Thymus (tissue), 11 donors: Measurements from ENCODE around the gene STPG2. TPM values are rescaled to one million over a fixed set of nuclear protein-coding genes. Genes with fewer than 3 reads are reported as not detected.

Source experiments
- DNase-seq, 9 donors: peaks; one replicate each; pipeline ENCODE4 v3.0.0-alpha.2; 2013; ENCODE audit warnings: low spot score in 9 of 9, low read depth in 6 of 9, missing footprints in 1 of 9
- H3K27ac ChIP-seq, 2 donors: one replicate each; pipeline ENCODE4 v1.5.1; 2013; ENCODE audit warnings: control low read depth in 1 of 2, low read depth in 1 of 2, low read length in 1 of 2, mild to moderate bottlenecking in 1 of 2, moderate library complexity in 1 of 2
- H3K27me3 ChIP-seq, 2 donors: one replicate each; pipeline ENCODE4 v1.5.1; 2013; ENCODE audit warnings: low read length in 1 of 2; ENCODE audit not compliant: control insufficient read depth in 2 of 2, insufficient read depth in 1 of 2
- H3K36me3 ChIP-seq, 2 donors: one replicate each; pipeline ENCODE4 v1.5.1; 2013; ENCODE audit warnings: low read length in 1 of 2, mild to moderate bottlenecking in 1 of 2, moderate library complexity in 1 of 2; ENCODE audit not compliant: control insufficient read depth in 2 of 2, insufficient read depth in 2 of 2
- H3K4me1 ChIP-seq, 2 donors: one replicate each; pipeline ENCODE4 v1.5.1; 2013; ENCODE audit warnings: low read length in 2 of 2; ENCODE audit not compliant: control insufficient read depth in 2 of 2, insufficient read depth in 2 of 2
- H3K4me3 ChIP-seq, 2 donors: one replicate each; pipeline ENCODE4 v1.5.1; 2013; ENCODE audit warnings: low read length in 2 of 2, control low read depth in 1 of 2, mild to moderate bottlenecking in 1 of 2
- H3K9me3 ChIP-seq, 2 donors: one replicate each; pipeline ENCODE4 v1.5.1; 2013; ENCODE audit warnings: low read length in 1 of 2, mild to moderate bottlenecking in 1 of 2; ENCODE audit not compliant: control insufficient read depth in 2 of 2, insufficient read depth in 1 of 2
- WGBS: extraction: QIAGEN DNeasy Blood & Tissue Kit; methylation state at CpG from one replicate; pipeline ENCODE4 v1.1.7; 2013; 5-methylcytosine and 5-hydroxymethylcytosine counted together
- polyA plus RNA-seq: library from polyadenylated mRNA; stranded (reverse); fragments of 200-250 nt; gene quantifications from one replicate; pipeline ENCODE4 v1.2.3, GENCODE V29; 2013
- total RNA-seq: library from RNA; stranded (reverse); fragments of 120-200 nt; gene quantifications from one replicate; pipeline ENCODE4 v1.2.4, GENCODE V29; 2013
- donor health status: healthy.

STPG2 gene
- total and polyA plus RNA-seq, 2 donors: 0.16 to 0.24 TPM

DNA sequence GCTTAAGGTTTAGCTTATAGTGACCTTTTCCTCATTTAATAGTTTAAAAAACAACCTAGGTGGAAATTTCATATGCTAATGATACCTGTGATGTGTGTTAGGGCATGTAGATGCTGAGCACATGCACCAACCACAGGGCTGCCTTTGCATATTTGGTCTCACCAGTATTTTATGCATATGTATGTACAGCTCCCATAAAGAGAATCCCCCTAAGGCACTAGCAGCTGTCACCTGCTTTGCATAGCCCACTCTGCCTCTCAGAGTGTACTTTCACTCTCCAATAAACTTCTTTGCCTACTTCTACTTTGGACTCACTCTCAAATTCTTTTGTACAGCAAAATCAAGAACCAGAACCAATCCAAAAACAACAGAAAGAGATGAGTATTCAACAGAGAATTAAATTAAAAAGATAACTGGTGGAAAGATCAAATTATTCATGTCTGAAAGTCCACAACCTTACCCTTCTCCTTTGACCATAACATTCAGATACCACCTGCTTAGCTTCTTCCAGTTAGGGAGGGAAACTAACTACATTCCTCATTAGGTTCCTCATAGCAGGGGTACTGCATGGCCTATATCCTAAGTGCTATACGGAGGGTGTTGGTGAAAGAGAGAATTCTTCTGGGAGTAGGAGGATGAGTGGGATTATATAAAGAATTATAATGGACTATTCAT lies 250.5 kb downstream of the STPG2 start:
- Histone ChIP-seq H3K9me3 (peaks cover 1 to 3% of the 10 kb centered on the region in 2 donors), H3K36me3 (no peaks in the 10 kb centered on the region), H3K27ac (no peak overlapping the region), H3K4me1 (no peaks in the 10 kb centered on the region), H3K27me3 (no peaks in the 10 kb centered on the region), H3K4me3 (no peak overlapping the region)
- no peak for DNase-seq
- 93% methylated on average over 1 of the region's 1 CpG for WGBS

DNA sequence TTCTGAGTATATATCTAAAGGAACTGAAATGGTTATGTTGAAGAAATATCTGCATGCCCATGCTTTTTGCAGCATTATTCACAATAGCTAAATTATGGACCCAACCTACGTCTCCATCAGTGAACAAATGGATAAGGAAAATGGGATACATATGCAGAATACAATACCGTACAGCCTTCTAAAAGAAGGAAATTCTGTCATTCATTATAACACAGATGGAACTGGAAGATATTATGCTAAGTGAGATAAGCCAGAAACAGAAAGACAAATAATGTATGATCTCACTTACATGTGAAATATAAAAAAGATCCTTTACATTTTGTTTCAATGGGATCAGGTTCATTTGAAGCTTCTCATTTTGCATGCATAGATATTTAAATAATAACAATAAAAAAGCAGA lies 263.3 kb downstream of the STPG2 start:
- WGBS: 87% methylated on average over 2 of the region's 2 CpGs
- Histone ChIP-seq H3K4me1 (no peaks in the 10 kb centered on the region), H3K27me3 (no peaks in the 10 kb centered on the region), H3K27ac (no peak overlapping the region), H3K4me3 (no peak overlapping the region), H3K36me3 (no peaks in the 10 kb centered on the region), H3K9me3 (no peaks in the 10 kb centered on the region)
- DNase-seq: no peak

DNA sequence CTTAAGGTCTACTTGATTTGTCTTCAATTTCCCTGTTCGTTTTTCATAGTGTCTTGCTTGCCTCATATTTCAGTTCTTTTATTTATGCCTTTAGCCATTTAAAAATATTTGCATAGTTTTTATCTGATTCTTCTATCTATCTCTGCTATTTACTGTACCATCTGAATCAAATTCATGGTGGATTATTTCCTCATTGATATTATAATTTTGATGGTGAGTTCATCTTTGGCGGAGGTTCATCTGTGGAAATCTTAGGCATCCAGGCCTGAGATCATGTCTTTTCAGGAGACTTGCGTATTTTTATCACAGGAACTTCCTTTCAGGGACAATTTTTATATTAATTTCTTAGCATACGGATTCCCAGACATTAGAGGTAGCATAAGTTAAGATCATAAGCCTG lies 275.2 kb downstream of the STPG2 start:
- Histone ChIP-seq H3K4me1 (no peaks in the 10 kb centered on the region), H3K9me3 (no peaks in the 10 kb centered on the region), H3K4me3 (no peak overlapping the region), H3K27me3 (no peaks in the 10 kb centered on the region), H3K36me3 (no peaks in the 10 kb centered on the region), H3K27ac (no peak overlapping the region)
- 64% methylated on average over 4 of the region's 4 CpGs for WGBS
- no peak for DNase-seq

DNA sequence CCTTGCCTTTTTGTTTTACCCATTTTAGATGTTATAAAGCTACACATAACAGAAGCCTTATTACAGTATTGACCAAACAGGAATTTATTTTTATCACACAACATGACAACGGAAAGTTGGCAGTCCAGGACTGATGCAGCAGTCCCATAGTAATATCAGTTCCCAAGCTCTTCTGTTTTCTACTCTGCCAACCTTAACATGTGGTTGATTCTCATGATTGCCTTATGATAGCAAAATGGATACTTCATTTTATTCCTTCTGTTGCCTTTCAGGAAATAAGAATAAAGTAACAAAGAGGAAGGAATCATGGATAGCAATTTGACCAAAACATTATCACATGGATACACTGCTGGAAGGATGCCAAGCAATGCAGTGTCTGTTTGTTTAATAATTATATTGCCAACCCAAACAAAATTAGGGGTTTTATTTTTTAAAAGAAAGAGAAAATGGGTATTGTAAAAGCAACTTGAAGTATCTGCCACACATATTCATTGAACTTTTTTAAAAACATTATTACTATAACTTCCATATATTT lies 275.7 kb downstream of the STPG2 start:
- Histone ChIP-seq H3K9me3 (no peaks in the 10 kb centered on the region), H3K36me3 (no peaks in the 10 kb centered on the region), H3K27me3 (no peaks in the 10 kb centered on the region), H3K4me3 (no peak overlapping the region), H3K4me1 (no peaks in the 10 kb centered on the region), H3K27ac (no peak overlapping the region)
- no peak for DNase-seq
- 95% methylated on average over 1 of the region's 1 CpG for WGBS

DNA sequence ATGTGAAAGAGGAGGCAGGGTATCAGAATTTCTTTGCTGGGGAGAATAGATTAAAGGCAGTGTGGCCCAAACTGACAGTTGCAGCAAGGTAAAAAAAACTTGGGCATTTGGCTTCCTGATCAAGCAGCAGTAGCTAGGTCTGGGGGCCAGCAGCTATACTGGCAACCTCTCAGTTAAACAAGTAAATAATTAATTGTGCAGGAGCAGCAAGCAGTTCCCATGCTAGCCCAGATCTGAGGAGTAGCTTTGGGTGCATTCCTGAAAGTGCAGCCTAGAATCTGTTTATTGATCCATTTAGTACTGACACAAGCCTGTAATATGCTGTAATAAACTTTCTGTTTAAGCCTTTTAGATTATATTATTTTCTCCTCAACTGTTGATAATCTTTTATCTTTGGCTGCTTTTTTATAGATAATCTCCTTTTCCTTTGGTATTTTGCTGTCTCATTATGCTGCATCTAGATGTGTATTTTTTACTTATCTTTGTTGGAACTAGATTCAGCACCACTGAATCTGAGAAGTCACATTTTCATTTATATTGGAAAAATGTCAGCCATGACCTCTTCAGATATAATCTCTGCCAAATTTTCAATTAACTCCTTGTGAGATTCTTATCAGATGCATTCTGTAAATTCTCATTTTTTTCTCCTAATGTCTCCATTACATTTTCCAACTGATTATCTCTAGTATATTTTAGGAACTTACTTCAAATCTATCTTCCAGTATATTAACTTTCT lies 276.3 kb downstream of the STPG2 start:
- Histone ChIP-seq H3K27ac (no peak overlapping the region), H3K4me1 (no peaks in the 10 kb centered on the region), H3K27me3 (no peaks in the 10 kb centered on the region), H3K9me3 (no peaks in the 10 kb centered on the region), H3K4me3 (no peak overlapping the region), H3K36me3 (no peaks in the 10 kb centered on the region)
- DNase-seq: no peak

DNA sequence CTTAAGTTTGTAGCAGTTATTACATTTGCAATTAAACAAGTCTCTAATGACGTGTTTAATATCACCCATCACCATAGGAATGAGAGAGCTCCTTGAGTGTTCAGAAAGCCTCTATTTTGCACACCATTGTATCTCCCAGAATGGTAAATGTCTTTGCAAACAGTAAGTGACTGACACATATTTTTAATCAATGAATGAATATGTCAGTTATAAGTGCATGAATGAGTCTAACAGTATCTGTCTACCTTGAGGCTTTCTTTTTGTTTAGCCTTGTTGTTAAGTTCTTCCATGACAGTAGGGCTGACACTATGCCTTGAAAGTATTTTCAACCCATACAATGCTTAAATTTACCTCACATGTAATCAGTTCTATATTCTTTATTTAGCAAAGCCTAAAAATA lies 292.2 kb downstream of the STPG2 start:
- no peaks in the 10 kb centered on the region for H3K4me1 ChIP-seq
- no peak overlapping the region for H3K27ac ChIP-seq
- 93% methylated on average over 1 of the region's 1 CpG for WGBS
- no peak overlapping the region for H3K4me3 ChIP-seq
- H3K36me3 ChIP-seq: no peaks in the 10 kb centered on the region
- H3K9me3 ChIP-seq: peaks cover 0 to 2% of the 10 kb centered on the region in 2 donors
- no peaks in the 10 kb centered on the region for H3K27me3 ChIP-seq
- DNase-seq: no peak

DNA sequence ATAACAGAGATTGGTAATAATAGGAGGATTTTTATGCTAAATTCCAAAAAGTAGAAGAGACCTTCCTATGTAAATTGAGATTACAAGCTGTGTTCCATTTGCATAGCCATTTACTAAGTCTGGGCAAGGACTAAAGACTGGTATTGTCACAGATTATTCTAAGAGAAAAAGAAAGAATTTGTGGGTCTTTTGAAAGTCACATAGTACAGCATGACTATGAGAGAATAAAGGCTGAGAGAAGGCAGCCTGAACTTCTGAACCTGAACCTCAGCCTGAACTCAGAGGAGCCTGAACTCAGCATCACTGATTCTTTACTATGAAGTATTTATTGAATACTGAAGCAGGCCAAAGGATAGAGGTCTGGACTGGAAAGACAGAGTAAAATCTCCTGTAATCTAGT lies 297.5 kb downstream of the STPG2 start:
- no peak overlapping the region for H3K27ac ChIP-seq
- H3K36me3 ChIP-seq: no peaks in the 10 kb centered on the region
- no peak overlapping the region for H3K4me3 ChIP-seq
- no peaks in the 10 kb centered on the region for H3K9me3 ChIP-seq
- no peak for DNase-seq
- no peaks in the 10 kb centered on the region for H3K4me1 ChIP-seq
- no peaks in the 10 kb centered on the region for H3K27me3 ChIP-seq

DNA sequence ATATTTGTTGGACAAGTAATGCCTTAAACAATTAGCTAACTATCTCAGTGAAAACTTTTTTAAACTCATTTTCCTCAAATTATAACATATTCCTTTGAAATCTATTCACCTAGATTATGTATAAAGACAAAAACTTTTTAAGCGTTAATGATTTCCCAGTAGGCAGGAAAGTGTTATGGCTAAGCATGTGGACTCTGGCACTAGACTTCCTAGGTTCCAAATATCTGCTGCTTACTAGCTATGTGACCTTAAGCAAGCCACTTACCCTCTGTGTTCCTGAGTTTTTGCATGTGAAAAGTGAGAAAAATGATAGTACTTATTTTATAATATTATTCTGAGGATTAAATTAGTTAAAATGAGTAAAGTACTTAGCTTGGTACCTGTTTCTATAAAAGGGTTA lies 301.8 kb downstream of the STPG2 start:
- no peak for DNase-seq

DNA sequence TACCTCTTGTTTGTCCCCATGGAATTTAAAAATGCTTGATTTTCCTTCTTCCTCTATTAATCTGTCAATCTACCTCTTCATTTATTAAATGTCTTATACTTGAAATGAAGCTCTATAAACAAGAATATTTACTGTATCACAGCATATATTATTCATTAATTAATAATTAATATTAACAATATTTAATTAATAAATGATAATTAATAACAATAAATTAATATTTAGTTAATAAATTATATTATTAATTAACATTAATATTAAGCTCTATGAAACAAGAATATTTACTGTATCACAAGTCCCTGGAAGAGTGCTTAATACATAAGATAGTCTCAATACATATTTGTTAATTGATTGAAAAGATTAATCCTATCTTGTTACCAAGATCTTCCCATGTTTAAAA lies 306.6 kb downstream of the STPG2 start:
- Histone ChIP-seq H3K27ac (no peak overlapping the region), H3K4me1 (no peaks in the 10 kb centered on the region), H3K27me3 (no peaks in the 10 kb centered on the region), H3K9me3 (no peaks in the 10 kb centered on the region), H3K36me3 (no peaks in the 10 kb centered on the region), H3K4me3 (no peak overlapping the region)
- DNase-seq: no peak

More for the DNA sequence above, 301.8 kb downstream of the STPG2 start:
- WGBS: 96% methylated on average over 1 of the region's 1 CpG
- H3K4me1 ChIP-seq: no peaks in the 10 kb centered on the region
- H3K9me3 ChIP-seq: no peaks in the 10 kb centered on the region
- no peak overlapping the region for H3K27ac ChIP-seq
- H3K27me3 ChIP-seq: no peaks in the 10 kb centered on the region
- no peak overlapping the region for H3K4me3 ChIP-seq
- no peaks in the 10 kb centered on the region for H3K36me3 ChIP-seq
